Embryonic facial prominence (tissue), 1 donor: ENCODE measurements around the gene SKAP2.

Source experiments
- DNase-seq: peaks from one replicate; pipeline ENCODE4 v3.0.0-alpha.2; 2016; ENCODE audit errors: extremely low spot score

Gene SKAP2, protein sequence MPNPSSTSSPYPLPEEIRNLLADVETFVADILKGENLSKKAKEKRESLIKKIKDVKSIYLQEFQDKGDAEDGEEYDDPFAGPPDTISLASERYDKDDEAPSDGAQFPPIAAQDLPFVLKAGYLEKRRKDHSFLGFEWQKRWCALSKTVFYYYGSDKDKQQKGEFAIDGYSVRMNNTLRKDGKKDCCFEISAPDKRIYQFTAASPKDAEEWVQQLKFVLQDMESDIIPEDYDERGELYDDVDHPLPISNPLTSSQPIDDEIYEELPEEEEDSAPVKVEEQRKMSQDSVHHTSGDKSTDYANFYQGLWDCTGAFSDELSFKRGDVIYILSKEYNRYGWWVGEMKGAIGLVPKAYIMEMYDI

DNA sequence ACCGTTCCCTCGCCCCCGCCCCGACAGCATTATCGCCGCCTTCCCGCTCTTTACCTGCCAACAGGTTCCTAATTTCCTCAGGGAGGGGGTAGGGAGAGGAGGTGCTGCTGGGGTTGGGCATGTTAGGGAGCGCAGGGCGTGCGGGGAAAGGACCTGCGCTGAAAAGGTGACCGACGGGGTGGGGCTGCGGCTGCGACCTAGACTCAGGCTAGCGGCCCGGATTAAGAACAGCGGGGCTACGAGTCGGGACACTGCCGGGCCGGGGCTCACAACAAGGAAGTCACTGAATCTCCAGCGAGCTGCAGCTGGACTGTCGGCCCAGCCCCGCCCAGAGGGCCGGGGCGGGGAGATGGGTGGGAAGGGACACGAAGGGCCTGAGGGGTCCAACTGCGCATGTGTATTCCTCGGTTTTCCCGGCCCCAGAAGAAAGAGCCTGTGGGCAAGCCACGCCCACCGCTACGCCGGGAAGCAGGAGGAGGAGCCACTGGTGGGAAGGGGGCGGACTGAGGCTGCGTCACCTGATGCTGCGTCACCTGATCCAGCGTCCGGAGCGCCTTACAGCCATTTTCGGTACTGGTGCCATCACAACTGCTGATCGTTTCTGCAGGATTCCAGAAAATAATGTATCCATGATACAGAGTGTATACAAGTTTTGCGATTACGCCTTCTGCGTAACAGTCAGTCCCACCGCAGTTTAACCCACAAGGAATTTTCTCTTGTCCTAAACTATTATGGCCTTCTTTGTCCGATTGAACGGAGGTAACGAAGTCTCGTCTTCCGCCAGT is at the start of gene SKAP2:
SKAP2 (minus strand) TSS at position 282 of the 785 bp plus-strand sequence; CDS start at position 121, 161 bp downstream.
- peak; percentile 95 for DNase-seq

DNA sequence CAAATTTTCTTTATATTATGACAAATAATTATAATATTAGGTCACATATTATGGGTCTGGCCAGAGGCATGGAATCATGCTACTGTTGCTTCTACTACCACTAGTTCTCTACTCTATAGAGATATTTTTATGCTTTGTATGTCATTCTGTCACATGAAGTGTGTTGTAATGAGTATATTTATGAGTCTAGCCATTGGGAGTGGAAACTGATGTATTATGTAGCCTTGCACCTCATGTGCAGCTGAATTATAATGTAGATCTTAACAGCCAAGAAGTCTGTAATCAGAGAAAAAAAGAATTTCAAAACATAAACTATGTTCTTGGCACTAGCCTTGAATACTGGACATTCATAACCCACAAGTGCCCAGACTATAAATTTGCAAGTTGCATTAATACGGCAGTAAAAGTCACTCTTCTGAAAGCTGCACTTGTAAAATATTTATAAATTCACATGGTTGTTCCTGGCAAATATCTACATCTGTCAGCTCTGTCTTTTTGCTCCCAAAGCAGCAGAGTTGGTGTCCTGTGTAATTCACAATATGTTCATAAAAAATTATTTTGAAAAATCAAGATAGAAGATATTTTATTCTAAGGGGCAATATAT is 48.6 kb upstream of the SKAP2 start:
- DNase-seq, result no peak

DNA sequence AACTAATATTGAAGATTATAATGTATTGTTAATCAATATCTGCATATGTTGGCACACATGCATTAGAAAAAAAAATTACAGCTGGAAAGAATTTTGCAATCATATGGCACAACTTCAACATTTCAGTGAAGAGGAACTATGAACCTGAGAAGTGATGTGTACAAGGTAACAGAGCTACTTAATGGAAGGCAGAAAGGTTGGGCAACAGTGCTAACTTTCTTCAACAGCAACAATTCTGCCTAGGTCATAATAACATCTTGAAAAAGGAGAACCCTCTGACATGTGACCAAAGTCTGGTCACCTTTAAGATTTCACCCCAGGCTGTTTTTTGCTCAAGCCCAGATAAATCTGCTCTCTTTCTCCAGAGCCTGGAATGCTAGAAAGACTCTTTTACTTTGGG is 47.9 kb upstream of the SKAP2 start:
- DNase-seq, result no peak

DNA sequence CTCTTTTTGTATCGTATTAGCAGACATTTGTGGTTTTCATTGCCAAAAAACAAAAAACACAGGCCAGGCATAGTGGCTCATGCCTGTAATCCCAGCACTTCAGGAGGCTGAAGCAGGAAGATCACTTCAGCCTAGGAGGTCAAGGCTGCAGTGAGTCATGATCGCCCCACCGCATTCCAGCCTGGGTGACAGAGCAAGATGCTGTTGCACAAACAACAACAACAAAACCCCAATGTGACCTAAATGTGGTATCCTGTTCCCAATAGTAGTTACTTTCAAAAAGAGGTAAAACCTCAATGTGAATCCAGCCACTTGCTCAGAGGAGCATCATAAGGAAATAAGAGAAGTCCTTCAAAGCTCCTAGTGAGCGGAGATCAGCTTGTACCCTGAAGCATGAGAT is 45.8 kb upstream of the SKAP2 start:
- DNase-seq, result no peak

DNA sequence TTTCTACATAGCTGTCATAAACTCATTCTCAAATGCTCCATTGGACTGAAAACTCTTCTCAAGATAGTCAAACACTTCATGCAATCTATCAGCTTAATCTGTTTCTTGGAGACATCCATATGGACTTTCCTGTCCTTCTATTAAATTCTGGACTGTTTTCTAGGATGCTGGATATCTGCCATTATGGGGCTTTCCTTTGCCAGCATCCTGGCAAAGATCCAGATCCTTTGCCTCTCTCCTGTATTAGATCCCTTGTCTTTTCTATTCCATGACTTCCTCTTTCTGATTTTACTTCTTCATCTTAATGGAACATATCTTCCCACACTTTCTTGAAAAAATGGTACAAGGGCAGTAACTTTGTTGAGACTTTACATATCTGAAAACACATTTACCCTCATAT is 35.9 kb upstream of the SKAP2 start:
- DNase-seq, result no peak

DNA sequence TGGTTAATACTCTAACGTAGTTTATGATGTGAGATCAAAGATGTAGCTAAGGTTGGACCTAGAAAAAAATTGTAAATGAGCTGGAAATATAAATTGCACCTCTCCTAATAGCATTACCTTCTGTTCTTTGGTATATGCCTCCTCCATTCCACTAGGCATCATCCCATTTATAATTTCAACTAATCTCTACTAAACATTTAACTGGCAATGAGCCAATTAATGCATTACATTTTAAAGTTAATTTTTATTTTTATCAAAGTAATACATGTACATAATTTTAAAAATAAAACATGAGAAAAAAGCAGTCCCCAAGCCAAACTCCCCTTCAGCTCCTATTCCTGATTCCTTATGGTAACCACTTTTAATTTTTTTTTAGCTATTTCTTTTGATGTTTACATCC is 35.1 kb upstream of the SKAP2 start:
- DNase-seq, result no peak

DNA sequence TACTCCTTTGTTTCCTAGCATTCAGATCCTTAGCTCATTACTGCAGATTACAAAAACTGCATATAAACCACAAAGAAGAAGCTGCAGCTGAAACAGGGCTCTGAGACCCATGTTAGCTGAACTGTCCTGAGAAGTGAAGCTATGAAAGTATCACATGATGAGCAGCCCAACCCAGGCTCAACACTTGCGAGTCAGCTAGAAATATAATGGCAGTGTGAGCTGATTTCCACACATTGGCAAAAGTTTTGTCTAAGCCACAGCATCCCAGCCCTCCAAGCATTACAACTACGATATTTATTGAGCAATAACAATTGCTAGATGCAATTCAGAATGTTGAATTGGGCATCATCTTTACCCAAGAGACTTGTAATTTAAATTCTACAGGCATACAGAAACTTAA is 34.5 kb upstream of the SKAP2 start:
- DNase-seq, result no peak

DNA sequence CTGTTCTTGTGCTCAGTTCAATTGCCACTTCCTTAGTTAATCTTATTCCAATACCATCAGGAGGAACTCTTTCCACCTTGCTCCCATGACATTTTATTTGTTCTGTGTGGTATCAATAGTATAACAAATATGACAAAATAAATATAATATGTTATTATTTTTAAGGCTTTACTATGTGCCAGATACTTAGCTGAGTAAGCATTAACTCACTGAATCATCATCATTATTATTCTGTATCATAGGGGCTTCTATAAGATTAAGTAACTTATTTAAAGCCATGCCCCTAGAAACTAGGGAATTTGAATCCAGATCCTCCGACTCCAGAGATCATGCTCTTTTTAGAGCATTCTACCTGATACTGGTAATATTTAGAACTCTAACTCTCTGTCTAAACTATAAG is 33.5 kb upstream of the SKAP2 start:
- no peak for DNase-seq

DNA sequence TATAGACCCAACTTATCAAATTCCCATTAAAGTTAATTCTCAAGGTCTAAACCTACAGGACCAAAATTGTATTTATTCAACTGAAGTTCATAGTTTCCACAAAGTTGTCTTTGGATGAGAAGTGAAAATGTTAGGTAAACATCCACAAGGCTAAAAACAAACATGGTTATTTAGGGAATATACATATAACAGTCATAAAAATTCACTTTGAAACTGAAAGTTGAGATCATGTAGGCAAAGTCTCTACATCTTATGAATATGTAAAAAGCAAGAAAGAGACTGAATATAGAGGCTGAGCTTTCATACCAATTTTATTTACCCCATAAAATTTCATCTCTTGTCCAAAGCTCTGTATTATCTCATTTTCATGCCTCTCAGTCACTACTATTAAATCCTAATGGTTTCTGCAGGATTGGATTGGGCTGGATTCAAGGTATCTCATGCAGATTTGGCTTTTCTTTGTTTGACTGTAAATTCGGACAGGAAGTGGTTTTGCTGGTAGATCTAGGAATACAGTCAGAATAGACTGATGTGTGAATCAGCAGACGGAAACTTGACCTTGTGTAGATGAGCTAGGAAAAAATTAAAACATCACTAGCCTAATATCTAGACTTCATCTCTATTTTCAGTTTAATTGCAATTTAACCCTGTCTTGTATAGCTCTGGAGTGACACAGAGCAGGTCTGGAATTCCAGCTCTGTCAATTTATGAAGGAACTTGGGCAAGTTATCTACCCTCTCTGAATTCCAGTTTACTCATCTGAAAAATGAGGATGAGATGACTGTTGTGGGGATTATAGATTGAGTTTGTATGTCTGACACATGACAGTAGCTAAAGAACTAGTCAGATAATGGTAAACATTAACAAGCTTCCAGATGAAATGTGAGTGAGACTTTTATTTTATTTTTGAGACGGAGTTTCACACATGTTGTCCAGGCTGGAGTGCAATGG is 27.3 kb upstream of the SKAP2 start:
- no peak for DNase-seq

DNA sequence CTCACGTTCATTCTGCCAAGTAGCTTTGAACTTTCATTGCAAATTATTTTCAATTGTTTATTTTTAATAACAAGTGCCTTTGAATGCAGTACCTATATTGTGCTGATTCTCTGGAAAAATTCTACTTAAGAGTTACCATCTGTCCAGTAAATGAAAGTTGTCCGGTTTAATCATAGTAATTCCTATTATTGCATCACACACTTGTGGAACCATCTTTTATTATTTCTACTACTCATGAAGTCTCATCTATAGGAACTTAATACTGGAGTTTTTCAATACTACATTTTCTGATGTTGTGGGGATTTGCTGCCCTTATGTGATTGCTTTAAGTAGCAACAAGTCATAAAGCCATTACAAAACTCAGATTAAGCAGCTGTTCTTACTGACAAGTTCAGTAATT is 16.5 kb upstream of the SKAP2 start:
- no peak for DNase-seq

DNA sequence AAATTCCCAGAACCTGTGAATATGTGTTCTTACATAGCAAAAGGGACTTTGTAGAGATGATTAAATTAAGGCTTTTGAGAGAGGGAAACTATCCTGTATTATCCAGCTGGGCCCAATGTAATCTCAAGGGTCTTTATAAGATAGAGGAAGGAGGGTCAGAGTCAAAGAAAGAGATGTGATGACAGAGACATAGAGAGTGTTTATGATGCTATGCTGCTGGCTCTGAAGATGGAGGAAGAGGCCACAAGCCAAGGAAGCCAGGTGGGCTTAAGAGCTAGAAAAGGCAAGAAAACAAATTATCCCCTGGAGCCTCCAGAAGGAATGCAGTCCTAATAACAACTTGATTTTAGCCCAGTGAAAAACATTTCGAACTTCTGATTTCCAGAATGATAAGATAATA is 15.3 kb upstream of the SKAP2 start:
- DNase-seq, result no peak

DNA sequence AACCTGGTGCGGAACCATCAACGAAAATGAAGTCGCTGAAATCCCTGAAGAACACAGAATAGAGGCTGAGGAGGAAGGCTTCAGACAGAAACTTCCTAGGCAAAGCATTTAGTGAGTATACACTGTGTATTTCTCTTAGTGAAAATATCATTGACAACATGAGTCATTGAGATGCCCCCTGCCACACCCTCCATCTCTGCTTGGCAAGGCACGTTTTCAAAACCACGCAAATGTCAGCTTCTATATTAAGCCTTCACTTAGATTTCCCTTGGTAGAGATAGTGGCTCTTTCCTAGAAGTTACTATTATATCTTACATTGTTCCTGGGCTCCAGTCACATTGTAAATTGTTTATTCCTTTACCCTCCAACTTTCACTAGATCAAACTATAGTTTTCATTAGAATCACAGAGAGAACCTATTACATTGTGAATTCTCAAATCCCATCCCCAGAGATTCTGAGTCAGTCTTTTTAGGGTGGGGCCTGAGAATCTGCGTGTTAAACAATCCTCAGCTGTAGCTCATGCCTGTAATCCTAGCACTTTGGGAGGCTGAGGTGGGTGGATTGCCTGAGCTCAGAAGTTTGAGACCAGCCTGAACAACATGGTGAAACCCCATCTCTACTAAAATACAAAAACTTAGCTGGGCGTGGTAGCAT is 4.6 kb upstream of the SKAP2 start:
- DNase-seq, result no peak

DNA sequence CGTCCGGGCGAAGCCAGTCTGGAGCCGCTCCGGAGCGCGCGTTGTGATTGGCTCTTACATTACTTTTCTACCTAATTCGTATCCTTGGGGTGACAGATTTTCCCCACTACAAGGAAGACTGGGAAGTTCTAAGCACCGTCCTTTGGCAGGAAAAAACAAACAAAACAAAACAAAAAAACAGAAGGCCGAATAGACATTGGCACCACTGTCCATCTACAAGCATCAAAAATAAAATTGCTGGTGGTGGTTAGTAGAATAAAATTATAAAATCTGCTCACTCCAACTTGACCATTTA is 651 bp upstream of the SKAP2 start:
- no peak for DNase-seq

DNA sequence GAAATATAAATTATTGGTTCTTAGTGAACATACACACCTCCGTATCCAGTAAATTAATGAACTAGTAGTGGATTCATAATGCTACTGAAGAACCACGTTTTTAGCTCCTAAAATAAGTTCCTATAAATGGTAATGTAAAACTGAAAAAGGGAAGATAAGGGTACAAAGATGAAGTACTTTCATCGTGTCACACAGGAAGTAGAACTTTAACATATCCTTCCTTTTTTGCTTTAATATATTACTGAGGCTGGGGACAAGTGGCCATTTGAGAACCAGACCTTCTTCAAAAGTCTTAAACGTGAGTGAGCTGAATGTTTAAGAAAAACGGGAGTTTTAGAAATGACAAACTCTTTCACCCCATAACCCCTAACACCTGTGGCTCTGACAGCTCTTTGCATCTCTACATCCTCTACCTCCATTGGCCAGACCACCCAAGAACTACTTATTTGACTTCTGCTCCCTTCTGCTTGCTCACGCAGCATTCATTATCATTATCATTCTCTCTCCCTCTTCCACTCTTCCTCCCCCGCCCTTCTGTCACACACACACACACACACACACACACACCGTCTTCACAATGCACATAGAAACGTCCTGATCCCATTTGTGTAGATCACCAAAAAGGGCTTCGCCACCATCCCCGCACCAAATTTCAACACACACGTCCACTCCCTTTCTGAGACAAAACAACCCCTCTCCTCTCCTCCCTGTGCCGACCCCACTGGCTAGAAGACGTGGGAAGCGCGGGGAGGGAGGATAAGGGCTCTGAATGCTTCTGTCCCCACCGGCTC is 677 bp downstream of the SKAP2 start:
- no peak for DNase-seq

DNA sequence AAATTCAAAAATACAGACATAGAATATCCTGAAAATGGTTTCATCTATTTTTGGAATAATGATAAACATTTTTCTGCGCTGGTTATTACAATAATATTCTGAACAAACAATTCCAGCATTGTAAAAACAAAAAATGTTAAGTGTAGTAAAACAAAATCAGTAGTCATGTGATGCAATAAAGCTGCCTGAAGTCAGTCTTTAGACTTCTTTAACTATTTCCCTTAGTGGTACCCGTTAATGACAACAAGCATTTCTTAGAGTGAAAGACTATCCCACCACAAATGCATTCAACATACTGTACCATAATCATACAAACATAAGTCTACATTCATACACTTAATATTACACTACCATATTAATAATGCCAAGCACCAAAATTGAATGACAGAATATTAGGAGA is 1.6 kb downstream of the SKAP2 start:
- DNase-seq, result no peak

DNA sequence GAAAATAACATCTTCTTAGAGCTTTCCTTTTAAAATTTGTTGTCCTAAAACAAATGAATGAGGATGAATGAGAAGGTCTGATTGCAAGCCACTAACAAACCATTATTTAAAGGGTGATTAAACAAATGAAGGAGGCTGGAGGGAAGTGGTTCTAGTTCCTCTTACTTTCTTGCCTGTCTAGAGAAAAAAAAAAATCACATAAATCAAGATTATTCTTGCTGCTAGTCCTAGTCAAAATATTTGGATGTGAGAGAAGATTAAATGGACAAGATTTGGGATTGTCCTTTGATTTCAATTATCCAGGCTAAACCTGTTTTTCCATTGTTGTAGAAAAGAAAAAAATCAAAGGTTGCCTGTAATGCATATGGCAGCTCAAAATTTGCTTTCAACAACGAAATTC is 3.3 kb downstream of the SKAP2 start:
- no peak for DNase-seq

DNA sequence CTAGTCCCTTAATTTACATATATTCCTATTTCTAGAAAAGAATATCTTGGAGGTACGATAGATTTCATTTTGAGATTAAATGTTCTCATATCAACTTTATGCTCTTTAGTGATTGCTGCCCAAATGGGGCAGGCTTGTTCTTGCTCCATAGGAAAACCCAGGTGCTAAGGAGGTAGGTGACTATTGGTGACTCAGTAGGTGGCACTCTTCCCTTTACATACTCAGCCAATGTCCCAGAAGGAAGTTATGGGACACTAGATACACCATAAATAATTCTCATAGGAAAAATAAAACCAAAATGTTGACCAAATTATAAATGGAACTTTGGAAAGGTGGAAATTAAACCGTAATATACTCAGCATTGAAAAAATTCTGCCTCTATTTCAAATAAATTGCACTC is 4.0 kb downstream of the SKAP2 start:
- no peak for DNase-seq

DNA sequence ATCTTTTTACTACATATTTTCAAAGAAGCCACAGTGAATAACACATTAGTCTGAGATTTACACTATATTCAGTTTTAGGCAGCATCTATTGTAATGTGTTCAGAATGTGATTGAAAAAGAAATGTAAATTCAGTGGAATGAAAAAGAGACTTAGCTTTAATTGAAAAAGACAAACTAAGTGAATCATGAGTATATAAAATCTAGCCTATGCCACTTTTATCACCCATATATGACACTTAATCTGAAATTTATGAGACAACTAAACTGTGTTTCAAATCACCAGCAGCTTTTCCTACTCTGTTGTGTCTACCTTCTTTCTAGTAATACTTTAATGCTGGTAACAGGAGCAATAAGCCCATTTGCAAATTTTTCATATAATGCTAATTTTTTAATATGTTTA is 4.7 kb downstream of the SKAP2 start:
- no peak for DNase-seq

DNA sequence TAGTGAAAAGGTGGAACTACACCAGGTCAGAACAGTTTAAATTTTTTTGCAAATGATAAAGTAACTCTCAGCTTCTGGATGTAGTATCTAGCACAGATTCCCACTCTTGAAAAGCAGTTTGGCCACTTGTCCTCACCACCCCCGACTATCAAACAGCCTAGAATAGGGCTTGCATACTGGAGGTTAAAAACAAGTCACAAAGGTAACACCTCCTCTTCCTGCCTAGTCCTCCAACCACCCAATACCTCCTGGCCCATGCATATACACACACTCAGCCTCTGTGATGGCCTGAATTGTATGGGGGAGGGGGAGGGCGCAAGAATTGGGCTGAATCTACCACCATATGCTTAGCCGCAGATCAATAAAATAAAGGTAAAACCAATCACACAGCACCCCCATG is 5.7 kb downstream of the SKAP2 start:
- DNase-seq, result no peak

DNA sequence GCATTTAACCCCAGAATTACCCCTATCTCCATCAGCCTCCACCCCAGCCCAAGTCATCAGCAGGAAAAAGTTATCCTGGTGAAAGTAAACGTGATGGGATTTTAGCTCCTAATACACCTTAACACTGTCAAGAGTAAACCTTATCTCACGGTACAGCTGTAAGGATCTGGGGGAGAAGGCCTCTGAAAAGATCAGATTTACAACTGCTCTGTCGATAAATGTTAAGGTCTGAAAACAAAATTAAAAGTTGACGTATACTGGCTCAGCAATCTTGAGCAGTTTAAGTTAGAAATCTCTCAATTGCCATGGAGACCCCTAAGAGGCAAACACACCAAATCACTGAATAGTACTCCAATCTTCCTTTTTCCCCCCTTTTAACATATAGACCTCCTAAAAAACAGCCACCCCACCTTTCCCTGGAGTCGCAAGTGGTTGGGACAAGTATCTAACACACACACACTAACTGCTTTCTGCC is 6.1 kb downstream of the SKAP2 start:
- no peak for DNase-seq
